Liver (tissue), 9 donors: ENCODE measurements around the gene GSTM3. TPM values are rescaled to one million over a fixed set of nuclear protein-coding genes. Genes with fewer than 3 reads are reported as not detected.

Experiments used
- DNase-seq: peaks from one replicate; pipeline ENCODE4 v3.0.0-alpha.2; 2017; ENCODE audit warnings: low spot score
- H3K27ac ChIP-seq, 2 donors: one replicate each; pipeline ENCODE4 v1.7.0; 2013; ENCODE audit warnings: inconsistent platforms in 2 of 2, low read length in 2 of 2, control low read depth in 1 of 2, low read depth in 1 of 2, mild to moderate bottlenecking in 1 of 2
- H3K27me3 ChIP-seq, 4 donors: one replicate each; pipeline versions ENCODE4 v1.6.1 to v1.7.0; 2013; ENCODE audit warnings: low read length in 3 of 4, inconsistent platforms in 1 of 4, mild to moderate bottlenecking in 1 of 4, moderate library complexity in 1 of 4; ENCODE audit not compliant: control insufficient read depth in 4 of 4, insufficient read depth in 4 of 4
- H3K36me3 ChIP-seq, 4 donors: one replicate each; pipeline versions ENCODE4 v1.6.1 to v1.7.0; 2013; ENCODE audit warnings: low read length in 3 of 4, mild to moderate bottlenecking in 3 of 4, low read depth in 1 of 4, moderate library complexity in 1 of 4; ENCODE audit not compliant: control insufficient read depth in 4 of 4, insufficient read depth in 3 of 4
- H3K4me1 ChIP-seq, 4 donors: one replicate each; pipeline versions ENCODE4 v1.6.1 to v1.7.0; 2013; ENCODE audit warnings: low read length in 3 of 4, mild to moderate bottlenecking in 3 of 4, moderate library complexity in 1 of 4; ENCODE audit not compliant: control insufficient read depth in 4 of 4, insufficient read depth in 4 of 4
- H3K4me3 ChIP-seq, 3 donors: one replicate each; pipeline versions ENCODE4 v1.6.1 to v1.7.0; 2013; ENCODE audit warnings: low read length in 3 of 3, control low read depth in 1 of 3, low read depth in 1 of 3, mild to moderate bottlenecking in 1 of 3
- H3K9ac ChIP-seq, 2 donors: one replicate each; pipeline ENCODE4 v1.7.0; 2013; ENCODE audit warnings: low read length in 2 of 2, mild to moderate bottlenecking in 2 of 2, moderate library complexity in 2 of 2, control low read depth in 1 of 2, low read depth in 1 of 2
- H3K9me3 ChIP-seq, 4 donors: one replicate each; pipeline versions ENCODE4 v1.6.1 to v1.7.0; 2013; ENCODE audit warnings: low read length in 3 of 4; ENCODE audit not compliant: control insufficient read depth in 4 of 4
- EGR1 ChIP-seq, 2 donors: IDR thresholded peaks; 2 replicates each; pipeline ENCODE4 v1.6.1; 2016 to 2018; ENCODE audit warnings: antibody characterized with exemption in 2 of 2, low read depth in 2 of 2
- FOXA1 ChIP-seq: IDR thresholded peaks from 2 replicates; pipeline ENCODE4 v1.6.1; 2016; ENCODE audit warnings: antibody characterized with exemption
- GABPA ChIP-seq, 2 donors: IDR thresholded peaks in 1 of 2; conservative IDR thresholded peaks in 1 of 2; 2 replicates each; pipeline ENCODE4 v1.6.1; 2016; ENCODE audit warnings: antibody characterized with exemption in 2 of 2, mild to moderate bottlenecking in 1 of 2, moderate library complexity in 1 of 2
- HNF4A ChIP-seq, 2 donors: conservative IDR thresholded peaks; 2 replicates each; pipeline ENCODE4 v1.6.1; 2016; ENCODE audit warnings: antibody characterized with exemption in 2 of 2, mild to moderate bottlenecking in 2 of 2
- JUND ChIP-seq, 2 donors: IDR thresholded peaks; 2 replicates each; pipeline ENCODE4 v1.6.1; 2016; ENCODE audit warnings: antibody characterized with exemption in 2 of 2
- NR2F2 ChIP-seq: IDR thresholded peaks from 2 replicates; pipeline ENCODE4 v1.6.1; 2016; ENCODE audit warnings: antibody characterized with exemption
- RAD21 ChIP-seq, 2 donors: IDR thresholded peaks; 2 replicates each; pipeline ENCODE4 v1.6.1; 2016; ENCODE audit warnings: antibody characterized with exemption in 2 of 2, mild to moderate bottlenecking in 2 of 2
- RXRA ChIP-seq, 2 donors: IDR thresholded peaks; 2 replicates each; pipeline ENCODE4 v1.6.1; 2017 to 2018; ENCODE audit warnings: antibody characterized with exemption in 2 of 2, mild to moderate bottlenecking in 1 of 2
- SP1 ChIP-seq: IDR thresholded peaks from 2 replicates; pipeline ENCODE4 v1.6.1; 2018; ENCODE audit warnings: antibody characterized with exemption, mild to moderate bottlenecking
- TAF1 ChIP-seq: conservative IDR thresholded peaks from 2 replicates; pipeline ENCODE4 v1.6.1; 2016; ENCODE audit warnings: antibody characterized with exemption, mild to moderate bottlenecking
- YY1 ChIP-seq: IDR thresholded peaks from 2 replicates; pipeline ENCODE4 v1.6.1; 2016; ENCODE audit warnings: antibody characterized with exemption, mild to moderate bottlenecking
- WGBS: extraction: QIAGEN DNeasy Blood & Tissue Kit; methylation state at CpG from one replicate; pipeline ENCODE4 v1.1.7; 2013; 5-methylcytosine and 5-hydroxymethylcytosine counted together
- polyA plus RNA-seq, 2 donors: library from polyadenylated mRNA; stranded (reverse) in 1 of 2; unstranded in 1 of 2; fragments of 200-250 nt in 1 of 2; fragments of >200 nt in 1 of 2; fragmentation: Nextera tagmentation in 1 of 2; extraction: Ambion mirVana in 1 of 2; gene quantifications; one replicate each; pipeline versions ENCODE4 v1.2.1 to v1.2.3, GENCODE V29; 2013 to 2015
- total RNA-seq, 2 donors: library from RNA; depleted of rRNA; stranded (reverse); fragments of >200 nt; gene quantifications; one replicate each; pipeline ENCODE4 v1.2.3, GENCODE V29; 2014
- TF ChIP-seq, protein P1 (sequence below): fragments of 150-350 bp; IDR thresholded peaks from 2 replicates; pipeline ENCODE4 v1.5.1; 2017; ENCODE audit warnings: improper control_type of control experiment, low read depth, low read length; ENCODE audit not compliant: missing input control
- TF ChIP-seq, protein P2 (sequence below): IDR thresholded peaks from 2 replicates; pipeline ENCODE4 v1.6.1; 2016; ENCODE audit warnings: antibody characterized with exemption
- TF ChIP-seq, protein P3 (sequence below): IDR thresholded peaks from 2 replicates; pipeline ENCODE4 v1.6.1; 2016; ENCODE audit warnings: antibody characterized with exemption
- TF ChIP-seq, protein P4 (sequence below): IDR thresholded peaks from 2 replicates; pipeline ENCODE4 v1.6.1; 2016; ENCODE audit warnings: antibody characterized with exemption
- TF ChIP-seq, protein P5 (sequence below): IDR thresholded peaks from 2 replicates; pipeline ENCODE4 v1.6.1; 2016; ENCODE audit warnings: antibody characterized with exemption, mild to moderate bottlenecking
- donor health status: healthy.
- donor health status: healthy.
- donor health status: healthy.
- donor health status: healthy.
- donor health status: healthy.

The GSTM3 gene
- total and polyA plus RNA-seq, 4 donors, result 6.9 to 51.5 (median 34.9) TPM

DNA sequence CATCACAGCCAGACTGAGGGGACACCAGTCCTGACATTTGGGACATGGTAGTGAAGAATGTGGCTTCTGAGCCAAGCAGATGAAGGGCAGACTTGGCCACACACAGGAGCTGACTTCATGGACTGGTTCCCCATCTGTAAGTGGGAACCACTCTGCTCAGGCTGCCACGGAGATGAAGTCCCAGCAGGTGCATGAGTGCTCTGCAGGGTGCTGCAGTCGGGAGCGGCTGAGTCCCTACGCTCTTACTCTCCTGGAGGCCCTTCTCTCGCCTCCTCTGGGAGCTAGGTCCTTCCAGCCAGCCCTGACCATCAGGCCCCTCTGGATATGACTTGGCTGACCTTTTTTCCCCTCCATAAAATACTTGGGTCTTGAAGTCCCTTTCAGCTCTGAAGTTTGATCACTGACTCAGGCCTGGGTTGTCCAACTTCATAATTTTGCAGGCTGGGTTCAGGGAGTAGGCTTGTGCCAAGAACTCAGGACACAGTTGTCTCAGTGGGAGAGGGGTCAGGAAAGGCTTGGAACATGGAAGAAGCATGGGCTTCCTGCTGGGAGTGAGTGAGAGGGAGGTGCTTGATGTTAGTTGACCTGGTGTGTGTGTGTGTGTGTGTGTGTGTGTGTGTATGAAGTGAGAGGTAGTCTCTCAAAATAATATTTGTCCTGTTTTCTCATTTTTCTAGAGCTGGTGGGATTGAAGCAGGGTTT is 43.9 kb upstream of the GSTM3 start:
- H3K9ac ChIP-seq, result no peak overlapping the region
- no peak for DNase-seq
- TF ChIP-seq, protein P1, sequence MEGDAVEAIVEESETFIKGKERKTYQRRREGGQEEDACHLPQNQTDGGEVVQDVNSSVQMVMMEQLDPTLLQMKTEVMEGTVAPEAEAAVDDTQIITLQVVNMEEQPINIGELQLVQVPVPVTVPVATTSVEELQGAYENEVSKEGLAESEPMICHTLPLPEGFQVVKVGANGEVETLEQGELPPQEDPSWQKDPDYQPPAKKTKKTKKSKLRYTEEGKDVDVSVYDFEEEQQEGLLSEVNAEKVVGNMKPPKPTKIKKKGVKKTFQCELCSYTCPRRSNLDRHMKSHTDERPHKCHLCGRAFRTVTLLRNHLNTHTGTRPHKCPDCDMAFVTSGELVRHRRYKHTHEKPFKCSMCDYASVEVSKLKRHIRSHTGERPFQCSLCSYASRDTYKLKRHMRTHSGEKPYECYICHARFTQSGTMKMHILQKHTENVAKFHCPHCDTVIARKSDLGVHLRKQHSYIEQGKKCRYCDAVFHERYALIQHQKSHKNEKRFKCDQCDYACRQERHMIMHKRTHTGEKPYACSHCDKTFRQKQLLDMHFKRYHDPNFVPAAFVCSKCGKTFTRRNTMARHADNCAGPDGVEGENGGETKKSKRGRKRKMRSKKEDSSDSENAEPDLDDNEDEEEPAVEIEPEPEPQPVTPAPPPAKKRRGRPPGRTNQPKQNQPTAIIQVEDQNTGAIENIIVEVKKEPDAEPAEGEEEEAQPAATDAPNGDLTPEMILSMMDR, result no peak
- no peak for TF ChIP-seq FOXA1
- H3K27ac ChIP-seq, result no peak overlapping the region
- H3K4me1 ChIP-seq, result no peaks in the 10 kb centered on the region
- no peak overlapping the region for H3K4me3 ChIP-seq
- H3K36me3 ChIP-seq, result no peaks in the 10 kb centered on the region
- no peaks in the 10 kb centered on the region for H3K27me3 ChIP-seq
- peaks cover 0 to 5% (median 0%) of the 10 kb centered on the region in 4 donors for H3K9me3 ChIP-seq
- WGBS, result 95% methylated on average over 5 of the region's 5 CpGs

DNA sequence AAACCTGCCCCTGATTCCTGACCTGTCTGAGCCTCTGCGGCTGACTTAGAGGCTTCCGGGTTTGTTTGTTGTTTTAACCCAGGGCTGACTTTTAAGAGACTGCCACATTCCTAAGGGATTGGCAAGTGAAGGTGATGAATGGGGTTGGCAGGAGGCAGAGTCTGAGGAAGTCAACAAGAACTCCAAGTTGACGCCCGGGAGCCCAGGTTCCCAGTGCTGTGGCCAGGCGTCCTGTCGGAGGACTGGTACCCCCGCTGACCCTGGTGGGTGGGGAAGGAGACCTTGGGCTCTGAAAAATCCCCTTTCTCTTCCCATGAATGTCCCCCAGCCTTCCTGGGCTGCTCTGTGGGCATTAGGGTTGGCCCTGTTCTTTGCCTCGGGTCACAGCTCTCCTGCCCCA is 42.6 kb upstream of the GSTM3 start:
- no peaks in the 10 kb centered on the region for H3K27me3 ChIP-seq
- H3K27ac ChIP-seq, result no peak overlapping the region
- DNase-seq, result no peak
- H3K9ac ChIP-seq, result no peak overlapping the region
- TF ChIP-seq GABPA (IDR thresholded peaks at IDR 0.05 in 1 of 2, conservative IDR thresholded peaks at IDR 0.05 in 1 of 2) (no peak), NR2F2 (no peak), JUND (IDR thresholded peaks at IDR 0.05) (no peak), YY1 (no peak), RAD21 (IDR thresholded peaks at IDR 0.05) (no peak)
- TF ChIP-seq, protein P2, sequence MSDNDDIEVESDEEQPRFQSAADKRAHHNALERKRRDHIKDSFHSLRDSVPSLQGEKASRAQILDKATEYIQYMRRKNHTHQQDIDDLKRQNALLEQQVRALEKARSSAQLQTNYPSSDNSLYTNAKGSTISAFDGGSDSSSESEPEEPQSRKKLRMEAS, result no peak
- TF ChIP-seq, protein P3, sequence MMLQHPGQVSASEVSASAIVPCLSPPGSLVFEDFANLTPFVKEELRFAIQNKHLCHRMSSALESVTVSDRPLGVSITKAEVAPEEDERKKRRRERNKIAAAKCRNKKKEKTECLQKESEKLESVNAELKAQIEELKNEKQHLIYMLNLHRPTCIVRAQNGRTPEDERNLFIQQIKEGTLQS, result no peak
- no peaks in the 10 kb centered on the region for H3K4me1 ChIP-seq
- no peak overlapping the region for H3K4me3 ChIP-seq
- no peaks in the 10 kb centered on the region for H3K36me3 ChIP-seq
- peaks cover 0 to 5% (median 0%) of the 10 kb centered on the region in 4 donors for H3K9me3 ChIP-seq
- WGBS, result 77% methylated on average over 8 of the region's 8 CpGs

DNA sequence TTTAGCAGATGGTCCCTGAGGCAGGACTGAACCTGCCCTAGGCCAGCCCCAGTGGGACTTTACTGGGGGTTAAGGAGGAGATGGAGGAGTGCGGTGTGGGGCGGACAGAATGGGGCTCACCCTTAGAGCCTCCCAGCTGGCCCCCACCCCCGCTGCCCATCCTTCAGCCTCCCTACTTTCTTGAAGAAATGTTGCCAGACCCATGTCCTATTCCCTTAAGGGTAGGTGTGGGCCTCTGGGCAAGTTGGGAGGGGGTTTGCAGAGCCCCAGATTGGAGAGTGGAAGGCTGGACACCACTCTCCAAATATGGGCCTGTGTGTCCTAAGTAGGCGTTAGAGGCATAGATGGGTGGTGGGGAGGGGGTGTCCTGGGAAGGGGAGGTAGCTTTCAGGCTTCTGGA is 42.1 kb upstream of the GSTM3 start:
- no peak overlapping the region for H3K9ac ChIP-seq
- H3K27me3 ChIP-seq, result no peaks in the 10 kb centered on the region
- no peaks in the 10 kb centered on the region for H3K36me3 ChIP-seq
- DNase-seq, result no peak
- H3K27ac ChIP-seq, result no peak overlapping the region
- no peak overlapping the region for H3K4me3 ChIP-seq
- H3K4me1 ChIP-seq, result no peaks in the 10 kb centered on the region
- 96% methylated on average over 4 of the region's 4 CpGs for WGBS
- peaks cover 0 to 5% (median 0%) of the 10 kb centered on the region in 4 donors for H3K9me3 ChIP-seq
- TF ChIP-seq, protein P4, sequence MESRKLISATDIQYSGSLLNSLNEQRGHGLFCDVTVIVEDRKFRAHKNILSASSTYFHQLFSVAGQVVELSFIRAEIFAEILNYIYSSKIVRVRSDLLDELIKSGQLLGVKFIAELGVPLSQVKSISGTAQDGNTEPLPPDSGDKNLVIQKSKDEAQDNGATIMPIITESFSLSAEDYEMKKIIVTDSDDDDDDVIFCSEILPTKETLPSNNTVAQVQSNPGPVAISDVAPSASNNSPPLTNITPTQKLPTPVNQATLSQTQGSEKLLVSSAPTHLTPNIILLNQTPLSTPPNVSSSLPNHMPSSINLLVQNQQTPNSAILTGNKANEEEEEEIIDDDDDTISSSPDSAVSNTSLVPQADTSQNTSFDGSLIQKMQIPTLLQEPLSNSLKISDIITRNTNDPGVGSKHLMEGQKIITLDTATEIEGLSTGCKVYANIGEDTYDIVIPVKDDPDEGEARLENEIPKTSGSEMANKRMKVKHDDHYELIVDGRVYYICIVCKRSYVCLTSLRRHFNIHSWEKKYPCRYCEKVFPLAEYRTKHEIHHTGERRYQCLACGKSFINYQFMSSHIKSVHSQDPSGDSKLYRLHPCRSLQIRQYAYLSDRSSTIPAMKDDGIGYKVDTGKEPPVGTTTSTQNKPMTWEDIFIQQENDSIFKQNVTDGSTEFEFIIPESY, result no peak
- TF ChIP-seq JUND (IDR thresholded peaks at IDR 0.05), result no peak
- TF ChIP-seq, protein P5, sequence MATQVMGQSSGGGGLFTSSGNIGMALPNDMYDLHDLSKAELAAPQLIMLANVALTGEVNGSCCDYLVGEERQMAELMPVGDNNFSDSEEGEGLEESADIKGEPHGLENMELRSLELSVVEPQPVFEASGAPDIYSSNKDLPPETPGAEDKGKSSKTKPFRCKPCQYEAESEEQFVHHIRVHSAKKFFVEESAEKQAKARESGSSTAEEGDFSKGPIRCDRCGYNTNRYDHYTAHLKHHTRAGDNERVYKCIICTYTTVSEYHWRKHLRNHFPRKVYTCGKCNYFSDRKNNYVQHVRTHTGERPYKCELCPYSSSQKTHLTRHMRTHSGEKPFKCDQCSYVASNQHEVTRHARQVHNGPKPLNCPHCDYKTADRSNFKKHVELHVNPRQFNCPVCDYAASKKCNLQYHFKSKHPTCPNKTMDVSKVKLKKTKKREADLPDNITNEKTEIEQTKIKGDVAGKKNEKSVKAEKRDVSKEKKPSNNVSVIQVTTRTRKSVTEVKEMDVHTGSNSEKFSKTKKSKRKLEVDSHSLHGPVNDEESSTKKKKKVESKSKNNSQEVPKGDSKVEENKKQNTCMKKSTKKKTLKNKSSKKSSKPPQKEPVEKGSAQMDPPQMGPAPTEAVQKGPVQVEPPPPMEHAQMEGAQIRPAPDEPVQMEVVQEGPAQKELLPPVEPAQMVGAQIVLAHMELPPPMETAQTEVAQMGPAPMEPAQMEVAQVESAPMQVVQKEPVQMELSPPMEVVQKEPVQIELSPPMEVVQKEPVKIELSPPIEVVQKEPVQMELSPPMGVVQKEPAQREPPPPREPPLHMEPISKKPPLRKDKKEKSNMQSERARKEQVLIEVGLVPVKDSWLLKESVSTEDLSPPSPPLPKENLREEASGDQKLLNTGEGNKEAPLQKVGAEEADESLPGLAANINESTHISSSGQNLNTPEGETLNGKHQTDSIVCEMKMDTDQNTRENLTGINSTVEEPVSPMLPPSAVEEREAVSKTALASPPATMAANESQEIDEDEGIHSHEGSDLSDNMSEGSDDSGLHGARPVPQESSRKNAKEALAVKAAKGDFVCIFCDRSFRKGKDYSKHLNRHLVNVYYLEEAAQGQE, result no peak
- TF ChIP-seq YY1, result no peak
- TF ChIP-seq TAF1, result no peak
- no peak for TF ChIP-seq SP1
- TF ChIP-seq NR2F2, result no peak
- TF ChIP-seq RAD21 (IDR thresholded peaks at IDR 0.05), result no peak
- TF ChIP-seq, protein P1, result no peak
- no peak for TF ChIP-seq GABPA (IDR thresholded peaks at IDR 0.05 in 1 of 2, conservative IDR thresholded peaks at IDR 0.05 in 1 of 2)
- no peak for TF ChIP-seq FOXA1
- TF ChIP-seq HNF4A (conservative IDR thresholded peaks at IDR 0.05), result no peak
- TF ChIP-seq EGR1 (IDR thresholded peaks at IDR 0.05; ENCODE audit: low read depth in 2 of 2), result no peak
- TF ChIP-seq, protein P3, result no peak
- no peak for TF ChIP-seq RXRA (IDR thresholded peaks at IDR 0.05)
